ENCODE results near the gene RAMP1.

RAMP1 gene

GRCh38 chr2:237956402-237956736 lies 96.9 kb downstream of the RAMP1 start:
- DNase-seq = no peak

GRCh38 chr2:237961637-237962036 lies 102.2 kb downstream of the RAMP1 start:
- DNase-seq = no peak

All from SIG-M5 (cell line).